Sigmoid colon (tissue), 7 donors: ENCODE data around the gene HOXD11. TPM values are rescaled to one million over a fixed set of nuclear protein-coding genes. Genes with fewer than 3 reads are reported as not detected.

ENCODE experiments used
- DNase-seq: peaks from one replicate; pipeline ENCODE4 v3.0.0-alpha.2; 2019
- H3K27ac ChIP-seq, 4 donors: fragments of 200-600 bp; sonication (generic); one replicate each; pipeline ENCODE4 v1.5.1; 2016 to 2019; ENCODE audit warnings: mild to moderate bottlenecking in 1 of 4
- H3K27me3 ChIP-seq, 3 donors: fragments of 200-600 bp; sonication (generic); one replicate each; pipeline ENCODE4 v1.5.1; 2019; ENCODE audit warnings: mild to moderate bottlenecking in 1 of 3
- H3K36me3 ChIP-seq, 4 donors: fragments of 200-600 bp; sonication (generic); one replicate each; pipeline ENCODE4 v1.5.1; 2016 to 2019
- H3K4me1 ChIP-seq, 4 donors: fragments of 200-600 bp; sonication (generic); one replicate each; pipeline ENCODE4 v1.5.1; 2017 to 2019
- H3K4me3 ChIP-seq, 4 donors: fragments of 200-600 bp; sonication (generic); one replicate each; pipeline ENCODE4 v1.5.1; 2017 to 2019; ENCODE audit warnings: mild to moderate bottlenecking in 2 of 4, moderate library complexity in 1 of 4
- H3K9me3 ChIP-seq, 4 donors: fragments of 200-600 bp in 3 of 4; sonication (generic) in 3 of 4; one replicate each; pipeline versions ENCODE4 v1.5.1 to v1.6.1; 2013 to 2019
- EP300 ChIP-seq, 4 donors: sonication (generic); formaldehyde crosslinking; IDR thresholded peaks; one replicate each; pipeline ENCODE4 v1.6.1; 2017; ENCODE audit warnings: antibody characterized with exemption in 4 of 4
- POLR2A ChIP-seq, 2 donors: fragments of 450-650 bp; IDR thresholded peaks; one replicate each; pipeline ENCODE4 v1.6.1; 2016; ENCODE audit warnings: antibody characterized with exemption in 2 of 2, mild to moderate bottlenecking in 2 of 2, moderate library complexity in 2 of 2
- WGBS, 2 donors: extraction: QIAGEN DNeasy Blood & Tissue Kit; methylation state at CpG; one replicate each; pipeline ENCODE4 v1.1.7; 2013; 5-methylcytosine and 5-hydroxymethylcytosine counted together
- intact Hi-C: fragments of 100-400 bp; cut with DNase I; formaldehyde crosslinking; loops from one replicate; pipeline ENCODE4 v1.15.1; 2023
- polyA plus RNA-seq, 3 donors: library from polyadenylated mRNA; stranded (reverse); fragments of 200-250 nt; gene quantifications; one replicate each; pipeline ENCODE4 v1.2.3, GENCODE V29; 2013
- small RNA-seq, 3 donors: library from RNA; depleted of rRNA; stranded (forward); fragments of <200 nt; gene quantifications; one replicate each; pipeline ENCODE3, GENCODE V24; 2016
- total RNA-seq, 4 donors: library from RNA; depleted of rRNA; stranded (reverse); fragments of >200 nt; gene quantifications; one replicate each; pipeline ENCODE4 v1.1.0, GENCODE V29; 2016
- TF ChIP-seq, protein P1 (sequence below), 4 experiments: fragments of 450-650 bp in 3 of 4; fragments of 200-600 bp in 1 of 4; IDR thresholded peaks; one replicate each; pipeline ENCODE4 v1.5.1; 2016 to 2019; ENCODE audit warnings: antibody characterized with exemption in 4 of 4, mild to moderate bottlenecking in 3 of 4, moderate library complexity in 2 of 4
- donor health status: healthy with polysubstance abuse.
- donor health status: Bipolar disorder and iron deficiency.
- donor health status: healthy.

Gene HOXD11
- total and polyA plus RNA-seq, 7 donors, result 0.69 to 39.3 (median 18.3) TPM

DNA sequence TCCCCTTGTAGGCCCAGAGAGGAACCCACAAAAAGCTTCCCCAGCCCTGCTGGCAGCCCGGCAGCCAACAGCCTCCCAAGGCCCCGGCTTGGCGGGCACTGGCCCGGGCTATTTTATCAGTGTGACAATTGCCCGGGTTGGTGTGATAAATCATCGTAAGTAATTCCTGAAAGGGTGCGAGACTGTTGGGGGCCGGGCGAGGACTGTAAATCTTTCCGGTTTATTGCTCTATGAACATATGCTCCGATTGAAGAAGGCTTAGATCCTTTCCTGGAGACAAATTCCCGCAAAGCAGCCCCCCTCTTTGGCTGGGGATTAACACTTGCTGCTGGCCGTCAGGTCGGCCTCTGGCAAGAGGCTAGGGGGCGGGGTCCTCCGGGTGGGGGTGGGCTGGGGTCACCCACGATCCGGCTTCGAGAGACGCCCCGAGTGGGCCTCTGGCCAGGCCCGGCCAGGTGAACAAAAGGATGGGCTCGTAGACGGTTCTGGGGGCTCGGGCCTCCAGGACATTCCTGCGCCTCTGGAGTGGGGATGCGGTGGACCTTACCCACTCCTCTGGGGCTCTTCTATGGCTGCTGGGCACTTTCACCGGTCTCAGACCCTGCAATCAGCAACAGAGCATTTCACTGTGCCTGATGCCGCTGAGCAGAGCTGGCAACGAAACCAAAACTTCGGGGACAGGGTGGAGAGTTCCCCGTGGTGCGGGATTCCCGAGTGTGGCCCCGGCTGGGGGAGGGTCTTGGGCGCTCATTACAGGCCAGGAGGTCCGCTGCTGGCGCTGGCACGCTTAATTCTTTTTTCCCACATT is 52.0 kb downstream of the HOXD11 start:
- WGBS, 2 donors, result 22 to 36% methylated on average over 39 of the region's 39 CpGs
- H3K27ac ChIP-seq, result no peak overlapping the region
- H3K27me3 ChIP-seq, result peaks cover 69 to 100% (median 95%) of the 10 kb centered on the region in 3 donors
- intact Hi-C loops, result no loop called here
- H3K4me1 ChIP-seq, result peaks cover 0 to 44% (median 38%) of the 10 kb centered on the region in 4 donors
- no peak overlapping the region for H3K4me3 ChIP-seq
- DNase-seq, result no peak
- TF ChIP-seq POLR2A (IDR thresholded peaks at IDR 0.05) (no peak), EP300 (IDR thresholded peaks at IDR 0.05) (no peak)
- TF ChIP-seq, protein P1, sequence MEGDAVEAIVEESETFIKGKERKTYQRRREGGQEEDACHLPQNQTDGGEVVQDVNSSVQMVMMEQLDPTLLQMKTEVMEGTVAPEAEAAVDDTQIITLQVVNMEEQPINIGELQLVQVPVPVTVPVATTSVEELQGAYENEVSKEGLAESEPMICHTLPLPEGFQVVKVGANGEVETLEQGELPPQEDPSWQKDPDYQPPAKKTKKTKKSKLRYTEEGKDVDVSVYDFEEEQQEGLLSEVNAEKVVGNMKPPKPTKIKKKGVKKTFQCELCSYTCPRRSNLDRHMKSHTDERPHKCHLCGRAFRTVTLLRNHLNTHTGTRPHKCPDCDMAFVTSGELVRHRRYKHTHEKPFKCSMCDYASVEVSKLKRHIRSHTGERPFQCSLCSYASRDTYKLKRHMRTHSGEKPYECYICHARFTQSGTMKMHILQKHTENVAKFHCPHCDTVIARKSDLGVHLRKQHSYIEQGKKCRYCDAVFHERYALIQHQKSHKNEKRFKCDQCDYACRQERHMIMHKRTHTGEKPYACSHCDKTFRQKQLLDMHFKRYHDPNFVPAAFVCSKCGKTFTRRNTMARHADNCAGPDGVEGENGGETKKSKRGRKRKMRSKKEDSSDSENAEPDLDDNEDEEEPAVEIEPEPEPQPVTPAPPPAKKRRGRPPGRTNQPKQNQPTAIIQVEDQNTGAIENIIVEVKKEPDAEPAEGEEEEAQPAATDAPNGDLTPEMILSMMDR (IDR thresholded peaks at IDR 0.05), result no peak
- no peaks in the 10 kb centered on the region for H3K36me3 ChIP-seq
- H3K9me3 ChIP-seq, result no peaks in the 10 kb centered on the region

Small RNA genes within 50 kb of the gene (small RNA-seq; reads per million reads assigned to genes)
- 108,319 to 133,268 (median 126,436) reads per million in 3 donors for gene MIR10B

Other genes starting within 250 kb of the HOXD11 start
- 10 to 100 TPM; 15.9 to 48.2 (median 37.1) TPM for gene LNPK, start 105.0 kb upstream of the HOXD11 start, total RNA-seq
- gene LNPK, start 105.0 kb upstream of the HOXD11 start, polyA plus RNA-seq, result 1 to 10 TPM; 1.8 to 6.8 (median 4.2) TPM
- 1 to 10 TPM; 1.2 to 4.6 (median 2.1) TPM for gene EVX2, start 23.3 kb upstream of the HOXD11 start, total RNA-seq
- gene EVX2, start 23.3 kb upstream of the HOXD11 start, polyA plus RNA-seq, result under 1 TPM in 1 of 3 donors, not detected in 2; 0.07 TPM
- 10 to 100 TPM; 18.7 to 48.9 (median 34.1) TPM for gene HOXD13, start 14.6 kb upstream of the HOXD11 start, total RNA-seq
- 1 to 10 TPM in 2 of 3 donors, not detected in 1; 2.3 to 2.4 TPM for gene HOXD13, start 14.6 kb upstream of the HOXD11 start, polyA plus RNA-seq
- gene HOXD12, start 7.5 kb upstream of the HOXD11 start, total RNA-seq, result 1 to 10 TPM in 3 of 4 donors, not detected in 1; 1.3 to 1.8 (median 1.7) TPM
- gene HOXD12, start 7.5 kb upstream of the HOXD11 start, polyA plus RNA-seq, result under 1 TPM in 1 of 3 donors, not detected in 2; 0.15 TPM
- 10 to 100 TPM; 10.7 to 46.0 (median 17.9) TPM for gene HOXD10, start 9.5 kb downstream of the HOXD11 start, total RNA-seq
- 1 to 10 TPM in 2 of 3 donors, under 1 TPM in 1; 0.23 to 2.4 (median 1.5) TPM for gene HOXD10, start 9.5 kb downstream of the HOXD11 start, polyA plus RNA-seq
- gene HOXD9, start 15.4 kb downstream of the HOXD11 start, total RNA-seq, result 10 to 100 TPM; 10.6 to 27.1 (median 12.9) TPM
- 1 to 10 TPM in 2 of 3 donors, under 1 TPM in 1; 0.46 to 3.6 (median 1.8) TPM for gene HOXD9, start 15.4 kb downstream of the HOXD11 start, polyA plus RNA-seq
- 10 to 100 TPM; 10.2 to 19.7 (median 16.5) TPM for gene HOXD8, start 22.4 kb downstream of the HOXD11 start, total RNA-seq
- 10 to 100 TPM in 1 of 3 donors, 1 to 10 TPM in 2; 2.5 to 10.8 (median 3.4) TPM for gene HOXD8, start 22.4 kb downstream of the HOXD11 start, polyA plus RNA-seq
- gene HOXD4, start 44.3 kb downstream of the HOXD11 start, total RNA-seq, result 1 to 10 TPM; 3.4 to 8.0 (median 4.8) TPM
- 1 to 10 TPM in 1 of 3 donors, under 1 TPM in 1, not detected in 1; 0.60 to 3.1 TPM for gene HOXD4, start 44.3 kb downstream of the HOXD11 start, polyA plus RNA-seq
- 1 to 10 TPM in 3 of 4 donors, under 1 TPM in 1; 0.68 to 4.6 (median 4.1) TPM for gene HOXD3, start 50.0 kb downstream of the HOXD11 start, total RNA-seq
- gene HOXD3, start 50.0 kb downstream of the HOXD11 start, polyA plus RNA-seq, result 1 to 10 TPM in 1 of 3 donors, under 1 TPM in 2; 0.60 to 1.4 (median 0.92) TPM
- gene HOXD1, start 81.4 kb downstream of the HOXD11 start, total RNA-seq, result under 1 TPM in 3 of 4 donors, not detected in 1; 0.16 to 0.71 (median 0.41) TPM
- 1 to 10 TPM; 3.1 to 4.2 (median 3.6) TPM for gene HOXD1, start 81.4 kb downstream of the HOXD11 start, polyA plus RNA-seq
- 10 to 100 TPM; 34.5 to 49.5 (median 38.8) TPM for gene MTX2, start 162.2 kb downstream of the HOXD11 start, total RNA-seq
- gene MTX2, start 162.2 kb downstream of the HOXD11 start, polyA plus RNA-seq, result 10 to 100 TPM; 45.8 to 66.8 (median 59.5) TPM